Caco-2 (cell line): ENCODE data around the gene CGNL1. TPM values are rescaled to one million over a fixed set of nuclear protein-coding genes. Genes with fewer than 3 reads are reported as not detected.

ENCODE experiments used
- BruUV-seq: library from RNA; stranded (reverse); fragments of 400-500 nt; replicated peaks from 2 replicates; lab custom pipeline; 2021; lab: Mats Ljungman, UMichigan
- CTCF ChIA-PET: fragments of 300-600 bp; sonication (Branson Sonifier 250); formaldehyde crosslinking; loops from one replicate; lab custom pipeline; 2022; ENCODE audit warnings: antibody characterized with exemption; lab: Charles Lee
- POLR2A ChIA-PET: fragments of 300-600 bp; sonication (Branson Sonifier 250); formaldehyde crosslinking; loops from one replicate; lab custom pipeline; 2022; ENCODE audit warnings: antibody characterized with exemption; lab: Charles Lee
- DNase-seq, 2 experiments: peaks; one replicate each; pipeline versions ENCODE4 v3.0.0 to v3.0.0-alpha.2; 2020 to 2022
- H3K27me3 ChIP-seq: replicated peaks from 2 replicates; pipeline ENCODE4 v1.6.0; 2011; ENCODE audit warnings: low read length; ENCODE audit not compliant: control insufficient read depth, insufficient read depth
- H3K36me3 ChIP-seq: 2 replicates; pipeline ENCODE4 v1.5.1; 2011; ENCODE audit warnings: low read length; ENCODE audit not compliant: control insufficient read depth, insufficient read depth
- H3K4me1 ChIP-seq: fragments of 250-450 bp; sonication (Bioruptor Pico); 2 replicates; pipeline ENCODE4 v1.5.1; 2020; ENCODE audit warnings: mild to moderate bottlenecking
- H3K4me3 ChIP-seq: 2 replicates; pipeline ENCODE4 v1.5.1; 2011; ENCODE audit warnings: low read depth, mild to moderate bottlenecking, control low read depth, low read length
- H3K9me3 ChIP-seq: fragments of 250-450 bp; sonication (Bioruptor Pico); 2 replicates; pipeline ENCODE4 v1.5.1; 2020; ENCODE audit warnings: mild to moderate bottlenecking, moderate library complexity
- H3K27ac Mint-ChIP-seq: one replicate; pipeline ENCODE4 v1.8.0; 2022; ENCODE audit warnings: mixed read lengths; ENCODE audit not compliant: unreplicated experiment
- H3K27me3 Mint-ChIP-seq: one replicate; pipeline ENCODE4 v1.8.0; 2022; ENCODE audit warnings: mixed read lengths; ENCODE audit not compliant: insufficient read depth, unreplicated experiment
- H3K36me3 Mint-ChIP-seq: one replicate; pipeline ENCODE4 v1.8.0; 2022; ENCODE audit warnings: mild to moderate bottlenecking, mixed read lengths; ENCODE audit not compliant: insufficient read depth, unreplicated experiment
- H3K4me1 Mint-ChIP-seq: one replicate; pipeline ENCODE4 v1.8.0; 2022; ENCODE audit warnings: low read depth, mixed read lengths; ENCODE audit not compliant: unreplicated experiment
- H3K4me3 Mint-ChIP-seq: one replicate; pipeline ENCODE4 v1.8.0; 2022; ENCODE audit warnings: mild to moderate bottlenecking, moderate library complexity, mixed read lengths; ENCODE audit not compliant: unreplicated experiment
- H3K9me3 Mint-ChIP-seq: one replicate; pipeline ENCODE4 v1.8.0; 2022; ENCODE audit warnings: mixed read lengths; ENCODE audit not compliant: unreplicated experiment
- intact Hi-C: fragments of 100-400 bp; cut with micrococcal nuclease; formaldehyde crosslinking; loops from one replicate; pipeline ENCODE4 v1.10.0; 2022; ENCODE audit not compliant: unreplicated experiment
- total RNA-seq: library from RNA; stranded (reverse); gene quantifications from 2 replicates; pipeline ENCODE4 v1.2.3, GENCODE V29; 2022
- TF ChIP-seq, protein P1 (sequence below), 2 experiments: fragments of 200-600 bp in 1 of 2; IDR thresholded peaks; 1 replicate in 1 of 2; 2 replicates in 1 of 2; pipeline versions ENCODE4 v1.5.1 to v1.8.0; 2011 to 2022; ENCODE audit warnings: antibody characterized with exemption in 1 of 2, control low read depth in 1 of 2, inconsistent platforms in 1 of 2, low read depth in 1 of 2, low read length in 1 of 2, mild to moderate bottlenecking in 1 of 2, moderate library complexity in 1 of 2; ENCODE audit not compliant: insufficient read depth in 1 of 2, severe bottlenecking in 1 of 2, unreplicated experiment in 1 of 2

The CGNL1 gene
- total RNA-seq, 1 experiment from 2014 or later, result 8.3 TPM

GRCh38 chr15:57589281-57589680 is 213.0 kb downstream of the CGNL1 start:
- H3K36me3 Mint-ChIP-seq, result no peaks in the 10 kb centered on the region
- Histone ChIP-seq H3K4me1 (peaks cover 8% of the 10 kb centered on the region; the same call in 1 of the 2 replicates), H3K4me3 (no peak overlapping the region), H3K36me3 (no peaks in the 10 kb centered on the region), H3K27me3 (no peaks in the 10 kb centered on the region), H3K9me3 (no peaks in the 10 kb centered on the region)
- no peaks in the 10 kb centered on the region for H3K9me3 Mint-ChIP-seq
- ChIA-PET POLR2A (no interaction called here), CTCF (no interaction called here)
- H3K27ac Mint-ChIP-seq, result no peak overlapping the region
- DNase-seq, result no peak
- peaks cover 13% of the 10 kb centered on the region for H3K4me1 Mint-ChIP-seq
- intact Hi-C loops, result no loop called here
- no peak overlapping the region for H3K4me3 Mint-ChIP-seq
- BruUV-seq, result no TSS peak
- no peaks in the 10 kb centered on the region for H3K27me3 Mint-ChIP-seq
- TF ChIP-seq, protein P1, sequence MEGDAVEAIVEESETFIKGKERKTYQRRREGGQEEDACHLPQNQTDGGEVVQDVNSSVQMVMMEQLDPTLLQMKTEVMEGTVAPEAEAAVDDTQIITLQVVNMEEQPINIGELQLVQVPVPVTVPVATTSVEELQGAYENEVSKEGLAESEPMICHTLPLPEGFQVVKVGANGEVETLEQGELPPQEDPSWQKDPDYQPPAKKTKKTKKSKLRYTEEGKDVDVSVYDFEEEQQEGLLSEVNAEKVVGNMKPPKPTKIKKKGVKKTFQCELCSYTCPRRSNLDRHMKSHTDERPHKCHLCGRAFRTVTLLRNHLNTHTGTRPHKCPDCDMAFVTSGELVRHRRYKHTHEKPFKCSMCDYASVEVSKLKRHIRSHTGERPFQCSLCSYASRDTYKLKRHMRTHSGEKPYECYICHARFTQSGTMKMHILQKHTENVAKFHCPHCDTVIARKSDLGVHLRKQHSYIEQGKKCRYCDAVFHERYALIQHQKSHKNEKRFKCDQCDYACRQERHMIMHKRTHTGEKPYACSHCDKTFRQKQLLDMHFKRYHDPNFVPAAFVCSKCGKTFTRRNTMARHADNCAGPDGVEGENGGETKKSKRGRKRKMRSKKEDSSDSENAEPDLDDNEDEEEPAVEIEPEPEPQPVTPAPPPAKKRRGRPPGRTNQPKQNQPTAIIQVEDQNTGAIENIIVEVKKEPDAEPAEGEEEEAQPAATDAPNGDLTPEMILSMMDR (IDR thresholded peaks at IDR 0.05; ENCODE audit: insufficient read depth in 1 of 2, low read depth in 1 of 2, low read length in 1 of 2, severe bottlenecking in 1 of 2, unreplicated experiment in 1 of 2), result no peak

DNA sequence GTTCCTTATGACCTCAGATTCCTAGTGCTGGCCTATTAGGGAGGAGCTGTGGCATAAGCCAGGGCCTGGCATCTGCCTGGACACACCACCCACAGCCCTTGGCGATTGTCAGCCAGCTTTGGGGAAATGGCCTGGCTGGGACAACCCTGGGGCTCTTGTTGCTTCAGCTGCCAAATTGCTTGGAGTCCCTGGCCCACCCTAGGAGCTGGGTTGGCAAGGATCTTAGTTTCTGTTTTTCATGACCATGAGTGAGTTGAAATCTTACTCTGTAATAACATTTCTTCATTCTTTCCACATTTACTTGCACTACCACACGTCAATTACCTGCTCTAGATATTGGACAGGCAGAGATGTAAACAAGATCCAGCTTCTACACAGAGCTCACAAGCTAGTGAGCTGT is 213.4 kb downstream of the CGNL1 start:
- no peaks in the 10 kb centered on the region for H3K27me3 ChIP-seq
- no peaks in the 10 kb centered on the region for H3K9me3 ChIP-seq
- Mint-ChIP-seq H3K4me3 (peak overlapping the region; percentile 77), H3K36me3 (no peaks in the 10 kb centered on the region), H3K27ac (no peak overlapping the region), H3K4me1 (peaks cover 13% of the 10 kb centered on the region), H3K27me3 (no peaks in the 10 kb centered on the region), H3K9me3 (no peaks in the 10 kb centered on the region)
- no peak for DNase-seq
- peaks cover 8% of the 10 kb centered on the region; the same call in 1 of the 2 replicates for H3K4me1 ChIP-seq
- intact Hi-C loops, result no loop called here
- H3K4me3 ChIP-seq, result no peak overlapping the region
- ChIA-PET POLR2A (no interaction called here), CTCF (no interaction called here)
- TF ChIP-seq, protein P1 (IDR thresholded peaks at IDR 0.05; ENCODE audit: insufficient read depth in 1 of 2, low read depth in 1 of 2, low read length in 1 of 2, severe bottlenecking in 1 of 2, unreplicated experiment in 1 of 2), result no peak
- H3K36me3 ChIP-seq, result no peaks in the 10 kb centered on the region; the same call in 1 of the 2 replicates
- no TSS peak for BruUV-seq

- H3K4me1 Mint-ChIP-seq, result peaks cover 19% of the 10 kb centered on the region
- POLR2A ChIA-PET, result no interaction called here
- H3K9me3 Mint-ChIP-seq, result no peaks in the 10 kb centered on the region
- DNase-seq, result peak in 1 of 2 experiments; percentile 80
- intact Hi-C loops, result loop anchor here (1.0 kb wide), 1 partner anchor 31 kb away; no protein-coding TSS in a partner anchor
- no peak overlapping the region for H3K27ac Mint-ChIP-seq
- CTCF ChIA-PET, result no interaction called here
- TF ChIP-seq, protein P1 (IDR thresholded peaks at IDR 0.05; ENCODE audit: insufficient read depth in 1 of 2, low read depth in 1 of 2, low read length in 1 of 2, severe bottlenecking in 1 of 2, unreplicated experiment in 1 of 2), result no peak
- H3K4me3 Mint-ChIP-seq, result peak overlapping the region; percentile 77
- Histone ChIP-seq H3K36me3 (no peaks in the 10 kb centered on the region; the same call in 1 of the 2 replicates), H3K27me3 (no peaks in the 10 kb centered on the region), H3K9me3 (no peaks in the 10 kb centered on the region), H3K4me1 (peaks cover 8% of the 10 kb centered on the region; the same call in 1 of the 2 replicates), H3K4me3 (peak overlapping the region; percentile 59)
- H3K27me3 Mint-ChIP-seq, result no peaks in the 10 kb centered on the region
- BruUV-seq, result no TSS peak
- no peaks in the 10 kb centered on the region for H3K36me3 Mint-ChIP-seq
Measured at GRCh38 chr15:57591237-57591821, 215.0 kb downstream of the CGNL1 start.
